Measurements from ENCODE around the gene COL1A1.

GRCh38 chr17:50141026-50141744 is 60.2 kb downstream of the COL1A1 start:
- TF ChIP-seq CTCF (IDR thresholded peaks at IDR 0.05; ENCODE audit: insufficient read depth, low read depth, low read length) (no peak), EZH2 (IDR thresholded peaks at IDR 0.05; ENCODE audit: insufficient read depth, low read length) (no peak)
